HepG2 (cell line): ENCODE measurements around the gene GMFB. TPM values are rescaled to one million over a fixed set of nuclear protein-coding genes. Genes with fewer than 3 reads are reported as not detected.
A peak's percentile ranks its signal among the peaks of the same experiment; 100 is the strongest.

Source experiments
- MYNN ChIP-seq: sonication (generic); formaldehyde crosslinking; IDR thresholded peaks from 2 replicates; pipeline ENCODE4 v1.4.0; 2020; ENCODE audit warnings: mild to moderate bottlenecking, low read depth, missing genetic modification reagents
- SMARCE1 ChIP-seq: fragments of 450-650 bp; IDR thresholded peaks from 2 replicates; pipeline ENCODE4 v1.6.1; 2017; ENCODE audit warnings: borderline replicate concordance
- TAF1 ChIP-seq: sonication (generic); formaldehyde crosslinking; IDR thresholded peaks from 2 replicates; pipeline ENCODE4 v1.4.0; 2020; ENCODE audit warnings: missing genetic modification reagents
- ZNF567 ChIP-seq: sonication (generic); formaldehyde crosslinking; IDR thresholded peaks from 2 replicates; pipeline ENCODE4 v1.8.1; 2023; ENCODE audit warnings: mild to moderate bottlenecking, missing genetic modification reagents, borderline replicate concordance
- polyA plus RNA-seq, 8 experiments: library from polyadenylated mRNA; depleted of rRNA in 3 of 8; stranded (reverse) in 7 of 8; unstranded in 1 of 8; fragments of >200 nt; fragmentation: Illumina TruSeq in 4 of 8; extraction: Trizol in 4 of 8; gene quantifications; 2 replicates each; pipeline versions ENCODE4 v1.2.1 to v1.2.3, GENCODE V29; 2011 to 2016; ENCODE audit warnings: low read depth in 4 of 8, missing spikeins in 1 of 8, mixed read lengths in 1 of 8; ENCODE audit not compliant: insufficient read depth in 1 of 8
- total RNA-seq, 5 experiments: library from RNA; depleted of rRNA; stranded (reverse); fragments of >200 nt; fragmentation: Illumina TruSeq; extraction: Trizol; gene quantifications; 2 replicates each; pipeline ENCODE4 v1.2.3, GENCODE V29; 2016; ENCODE audit warnings: low read depth in 1 of 5
- TF ChIP-seq, protein P1 (sequence below): sonication (generic); formaldehyde crosslinking; conservative IDR thresholded peaks from 2 replicates; pipeline ENCODE4 v1.4.0; 2020; ENCODE audit warnings: mild to moderate bottlenecking, missing genetic modification reagents, moderate library complexity
- TF ChIP-seq, protein P2 (sequence below): sonication (generic); formaldehyde crosslinking; IDR thresholded peaks from 2 replicates; pipeline ENCODE4 v1.4.0; 2020; ENCODE audit warnings: missing genetic modification reagents, borderline replicate concordance

Gene GMFB
- total and polyA plus RNA-seq, 2 of the 13 experiments (the other 11 are each of a cell fraction or from before 2014, with no cell fraction given): 17.3 to 68.2 TPM

DNA sequence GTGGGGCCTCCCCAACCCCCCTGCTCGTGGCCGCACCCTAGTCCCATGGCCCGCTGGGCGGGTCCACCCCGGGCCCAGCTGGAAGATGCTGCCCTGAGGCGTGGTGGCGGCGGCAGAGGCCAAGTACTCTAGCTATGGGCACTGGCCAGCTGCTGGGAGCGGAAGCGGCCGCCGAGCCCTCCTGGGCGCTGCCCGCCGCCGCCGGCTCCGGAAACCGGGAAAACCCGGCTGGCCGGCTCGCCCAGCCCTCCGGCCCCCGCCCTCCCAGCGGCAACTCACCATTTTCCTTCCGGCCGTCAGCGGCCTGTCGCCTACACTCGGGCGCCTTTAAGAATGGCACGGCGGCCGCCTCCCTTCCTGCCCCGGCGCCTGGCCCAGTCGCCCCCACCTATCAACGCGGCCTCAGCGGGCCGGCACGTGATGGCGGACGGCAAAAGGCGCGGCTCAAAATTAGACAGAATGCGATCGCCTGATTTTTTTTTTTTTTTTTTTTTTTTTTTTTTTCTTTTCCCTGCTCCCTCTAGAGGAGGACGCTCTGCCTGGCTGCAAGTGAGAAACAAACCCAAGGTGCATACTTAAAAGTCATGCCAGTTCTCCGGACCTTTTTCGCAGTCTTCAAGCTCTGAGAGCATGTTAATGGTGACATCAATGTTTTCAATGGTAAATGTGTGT lies at the start of gene GMFB (continued):
- TF ChIP-seq, protein P1, sequence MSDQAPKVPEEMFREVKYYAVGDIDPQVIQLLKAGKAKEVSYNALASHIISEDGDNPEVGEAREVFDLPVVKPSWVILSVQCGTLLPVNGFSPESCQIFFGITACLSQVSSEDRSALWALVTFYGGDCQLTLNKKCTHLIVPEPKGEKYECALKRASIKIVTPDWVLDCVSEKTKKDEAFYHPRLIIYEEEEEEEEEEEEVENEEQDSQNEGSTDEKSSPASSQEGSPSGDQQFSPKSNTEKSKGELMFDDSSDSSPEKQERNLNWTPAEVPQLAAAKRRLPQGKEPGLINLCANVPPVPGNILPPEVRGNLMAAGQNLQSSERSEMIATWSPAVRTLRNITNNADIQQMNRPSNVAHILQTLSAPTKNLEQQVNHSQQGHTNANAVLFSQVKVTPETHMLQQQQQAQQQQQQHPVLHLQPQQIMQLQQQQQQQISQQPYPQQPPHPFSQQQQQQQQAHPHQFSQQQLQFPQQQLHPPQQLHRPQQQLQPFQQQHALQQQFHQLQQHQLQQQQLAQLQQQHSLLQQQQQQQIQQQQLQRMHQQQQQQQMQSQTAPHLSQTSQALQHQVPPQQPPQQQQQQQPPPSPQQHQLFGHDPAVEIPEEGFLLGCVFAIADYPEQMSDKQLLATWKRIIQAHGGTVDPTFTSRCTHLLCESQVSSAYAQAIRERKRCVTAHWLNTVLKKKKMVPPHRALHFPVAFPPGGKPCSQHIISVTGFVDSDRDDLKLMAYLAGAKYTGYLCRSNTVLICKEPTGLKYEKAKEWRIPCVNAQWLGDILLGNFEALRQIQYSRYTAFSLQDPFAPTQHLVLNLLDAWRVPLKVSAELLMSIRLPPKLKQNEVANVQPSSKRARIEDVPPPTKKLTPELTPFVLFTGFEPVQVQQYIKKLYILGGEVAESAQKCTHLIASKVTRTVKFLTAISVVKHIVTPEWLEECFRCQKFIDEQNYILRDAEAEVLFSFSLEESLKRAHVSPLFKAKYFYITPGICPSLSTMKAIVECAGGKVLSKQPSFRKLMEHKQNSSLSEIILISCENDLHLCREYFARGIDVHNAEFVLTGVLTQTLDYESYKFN (CRISPR knock-in tag): peak; percentile 60
- 0 out of 2 replicates have a peak, but pooled peaks have one; percentile 33 for TF ChIP-seq ZNF567 (CRISPR knock-in tag)
- TF ChIP-seq SMARCE1: no peak
- no peak for TF ChIP-seq MYNN (CRISPR knock-in tag)
- TF ChIP-seq, protein P2, sequence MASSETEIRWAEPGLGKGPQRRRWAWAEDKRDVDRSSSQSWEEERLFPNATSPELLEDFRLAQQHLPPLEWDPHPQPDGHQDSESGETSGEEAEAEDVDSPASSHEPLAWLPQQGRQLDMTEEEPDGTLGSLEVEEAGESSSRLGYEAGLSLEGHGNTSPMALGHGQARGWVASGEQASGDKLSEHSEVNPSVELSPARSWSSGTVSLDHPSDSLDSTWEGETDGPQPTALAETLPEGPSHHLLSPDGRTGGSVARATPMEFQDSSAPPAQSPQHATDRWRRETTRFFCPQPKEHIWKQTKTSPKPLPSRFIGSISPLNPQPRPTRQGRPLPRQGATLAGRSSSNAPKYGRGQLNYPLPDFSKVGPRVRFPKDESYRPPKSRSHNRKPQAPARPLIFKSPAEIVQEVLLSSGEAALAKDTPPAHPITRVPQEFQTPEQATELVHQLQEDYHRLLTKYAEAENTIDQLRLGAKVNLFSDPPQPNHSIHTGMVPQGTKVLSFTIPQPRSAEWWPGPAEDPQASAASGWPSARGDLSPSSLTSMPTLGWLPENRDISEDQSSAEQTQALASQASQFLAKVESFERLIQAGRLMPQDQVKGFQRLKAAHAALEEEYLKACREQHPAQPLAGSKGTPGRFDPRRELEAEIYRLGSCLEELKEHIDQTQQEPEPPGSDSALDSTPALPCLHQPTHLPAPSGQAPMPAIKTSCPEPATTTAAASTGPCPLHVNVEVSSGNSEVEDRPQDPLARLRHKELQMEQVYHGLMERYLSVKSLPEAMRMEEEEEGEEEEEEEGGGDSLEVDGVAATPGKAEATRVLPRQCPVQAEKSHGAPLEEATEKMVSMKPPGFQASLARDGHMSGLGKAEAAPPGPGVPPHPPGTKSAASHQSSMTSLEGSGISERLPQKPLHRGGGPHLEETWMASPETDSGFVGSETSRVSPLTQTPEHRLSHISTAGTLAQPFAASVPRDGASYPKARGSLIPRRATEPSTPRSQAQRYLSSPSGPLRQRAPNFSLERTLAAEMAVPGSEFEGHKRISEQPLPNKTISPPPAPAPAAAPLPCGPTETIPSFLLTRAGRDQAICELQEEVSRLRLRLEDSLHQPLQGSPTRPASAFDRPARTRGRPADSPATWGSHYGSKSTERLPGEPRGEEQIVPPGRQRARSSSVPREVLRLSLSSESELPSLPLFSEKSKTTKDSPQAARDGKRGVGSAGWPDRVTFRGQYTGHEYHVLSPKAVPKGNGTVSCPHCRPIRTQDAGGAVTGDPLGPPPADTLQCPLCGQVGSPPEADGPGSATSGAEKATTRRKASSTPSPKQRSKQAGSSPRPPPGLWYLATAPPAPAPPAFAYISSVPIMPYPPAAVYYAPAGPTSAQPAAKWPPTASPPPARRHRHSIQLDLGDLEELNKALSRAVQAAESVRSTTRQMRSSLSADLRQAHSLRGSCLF (CRISPR knock-in tag): no peak
- peak; percentile 82 for TF ChIP-seq TAF1
